ENCODE data around the gene CLTA.
"Not testable (repeated sequence)": the region's sequence is repeated elsewhere in the genome, so short reads cannot be mapped to it uniquely, and the experiment has no call there.

Gene CLTA

DNA sequence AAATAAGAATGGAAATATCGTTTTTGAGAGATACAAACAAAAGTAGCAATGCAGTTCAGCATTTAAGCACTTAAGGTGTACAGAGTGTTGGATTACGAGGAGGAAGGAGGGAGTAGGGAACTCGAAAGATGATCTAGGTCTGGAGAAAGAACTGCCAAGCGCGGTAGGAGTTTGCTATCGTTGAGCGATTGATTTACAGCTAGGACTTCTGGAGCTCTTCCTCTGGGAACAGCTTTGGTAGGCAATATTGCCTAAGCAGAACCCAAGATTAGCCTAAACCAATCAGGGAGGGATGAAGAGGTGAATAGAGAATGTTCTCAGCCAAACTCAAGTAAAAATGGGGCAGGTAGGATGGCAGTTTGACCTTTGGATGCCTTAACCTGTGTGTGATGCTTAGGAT is 965 bp downstream of the CLTA start:
- no peak for DNase-seq

DNA sequence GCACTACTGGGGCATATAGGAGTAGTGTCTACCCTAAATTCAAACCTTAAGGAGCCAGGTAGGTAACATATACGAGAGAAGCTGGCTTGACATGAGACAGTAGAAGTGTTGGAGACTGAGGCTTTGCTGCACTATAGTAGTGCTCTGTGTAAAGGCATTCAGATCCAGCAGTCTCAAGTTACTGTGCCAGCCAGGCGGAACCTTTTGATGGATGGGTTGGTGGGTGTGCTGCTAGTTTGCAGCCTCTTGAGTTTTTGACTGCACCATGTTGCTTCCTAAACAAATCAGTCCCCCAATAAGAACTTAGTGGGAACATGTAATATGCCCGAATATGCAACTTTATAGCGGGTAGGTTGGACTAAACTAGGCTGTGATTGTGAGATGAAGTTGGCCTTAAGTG is 1.5 kb downstream of the CLTA start:
- DNase-seq = no peak

DNA sequence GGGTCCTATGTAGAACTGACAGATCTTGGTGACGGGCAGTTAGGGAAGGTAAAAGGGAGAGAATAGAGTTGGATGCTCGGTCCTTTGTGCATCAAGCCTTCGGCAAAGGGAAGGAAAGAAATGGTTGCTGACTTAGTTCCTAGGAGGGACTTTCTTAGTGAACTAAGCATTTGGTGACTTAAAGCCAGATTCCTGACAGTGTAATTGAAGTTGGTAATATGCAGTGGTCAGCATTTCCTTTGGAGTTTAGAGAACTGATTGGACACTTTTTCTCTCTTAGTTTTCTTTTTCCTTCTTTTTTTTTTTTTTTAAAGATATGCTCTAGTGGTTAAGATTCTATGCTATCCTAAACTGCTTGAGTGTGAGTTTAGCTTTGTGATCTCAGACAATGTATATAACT is 2.3 kb downstream of the CLTA start:
- no peak for DNase-seq

DNA sequence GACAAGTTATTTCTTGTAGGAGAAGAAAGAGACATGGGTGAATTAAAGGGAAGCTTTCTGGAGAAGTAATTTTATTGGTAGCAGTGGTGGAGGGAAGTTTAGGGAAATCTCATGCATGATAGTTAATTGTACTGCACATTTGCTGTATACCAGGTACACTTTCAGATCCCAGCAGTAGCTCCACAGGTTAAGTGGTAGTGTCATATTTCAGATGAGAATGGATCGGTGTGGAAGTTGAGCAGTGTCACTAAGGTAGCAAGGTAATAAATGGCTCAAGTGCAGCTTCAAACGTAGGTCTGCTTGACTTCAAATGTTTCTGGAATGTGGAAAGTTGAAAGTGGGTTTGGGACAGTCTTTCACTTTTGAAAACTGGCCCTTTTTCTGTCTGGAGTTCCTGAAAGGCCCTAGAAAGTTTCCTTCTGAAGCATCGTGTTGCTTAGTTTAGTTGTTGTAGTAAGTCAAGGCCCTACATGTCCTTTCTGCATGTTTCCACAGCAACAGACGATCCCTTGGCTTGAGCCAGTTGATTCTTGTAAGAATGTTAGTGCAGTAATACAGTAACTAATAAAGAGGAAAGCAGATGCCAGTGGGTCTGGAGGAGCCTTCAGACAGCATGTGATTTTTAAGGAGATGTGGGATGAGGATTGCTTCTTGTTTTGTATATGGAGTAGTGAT is 3.7 kb downstream of the CLTA start:
- no peak for DNase-seq

DNA sequence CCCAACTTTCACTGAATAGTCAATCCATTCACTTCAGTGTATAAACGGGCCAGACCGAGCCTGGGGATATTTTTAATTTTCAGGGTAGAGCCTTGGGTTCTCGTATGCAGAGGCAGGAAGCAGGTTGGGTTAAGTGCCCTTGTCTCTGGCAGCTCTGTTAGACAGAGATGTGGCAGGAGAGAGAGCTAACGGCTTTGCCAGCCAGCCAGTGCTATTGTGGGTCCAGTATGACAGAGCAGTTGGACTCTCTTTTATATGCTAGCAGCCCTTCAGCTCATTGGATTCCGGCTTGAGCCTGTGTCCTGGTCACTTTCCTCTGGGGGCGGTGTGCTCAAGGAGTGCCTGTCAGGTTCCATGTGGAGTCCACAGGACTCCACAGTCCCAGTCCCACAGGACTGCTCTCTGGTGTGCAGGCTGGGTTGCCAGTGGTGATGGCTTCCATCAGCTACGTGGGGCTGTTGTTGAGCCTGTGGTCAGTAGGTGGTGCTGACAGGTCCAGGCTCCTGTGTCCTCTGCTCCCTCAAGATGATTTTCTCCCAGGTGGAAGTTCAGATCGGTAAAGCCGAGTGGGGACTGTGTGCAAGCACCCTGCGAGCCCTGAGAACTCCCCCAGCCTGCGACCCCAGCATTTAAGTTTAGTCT is 14.3 kb downstream of the CLTA start:
- DNase-seq = no peak

DNA sequence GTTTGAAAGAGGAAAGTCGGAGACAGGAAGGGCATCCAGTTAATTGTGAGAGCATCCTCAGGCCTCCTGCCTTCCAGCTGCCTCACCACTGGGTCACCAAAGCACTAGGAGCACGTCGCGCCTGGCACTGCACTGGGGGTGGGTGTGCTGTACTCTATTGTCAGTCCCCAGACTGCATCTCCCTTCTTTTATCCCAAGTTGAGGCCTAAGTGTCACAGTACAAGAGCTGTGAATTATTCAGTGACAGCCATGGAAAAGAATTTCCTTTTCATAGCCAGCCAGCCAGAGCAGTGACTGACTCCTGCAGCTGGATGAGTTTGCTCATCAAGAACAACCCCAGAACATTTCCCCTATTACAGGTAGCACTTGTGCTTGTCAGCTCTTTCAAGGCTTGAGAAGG is 16.3 kb downstream of the CLTA start:
- DNase-seq = no peak

DNA sequence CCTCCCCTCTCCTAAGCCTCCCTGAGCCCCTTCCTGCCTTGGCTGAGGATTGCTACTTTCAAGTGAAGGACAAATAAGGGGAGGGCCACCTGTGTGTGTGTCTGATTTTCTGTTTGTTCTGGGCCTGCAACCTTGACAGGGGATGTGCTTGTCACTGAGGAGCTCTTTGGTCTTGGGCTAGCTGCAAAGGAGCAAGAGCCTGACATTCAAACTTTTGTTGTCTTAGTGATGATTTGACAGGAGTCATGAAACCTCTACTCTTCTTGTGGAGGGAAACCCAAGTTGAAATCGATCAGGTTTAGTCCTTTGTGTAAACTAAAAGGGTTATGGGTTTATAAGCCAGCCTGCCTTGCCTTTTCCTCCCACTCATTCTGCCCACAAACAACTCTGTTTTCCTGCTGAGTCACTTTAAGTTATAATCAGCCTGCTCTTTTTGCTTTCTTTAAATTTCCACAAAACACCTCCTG is 16.9 kb downstream of the CLTA start:
- DNase-seq = no peak

DNA sequence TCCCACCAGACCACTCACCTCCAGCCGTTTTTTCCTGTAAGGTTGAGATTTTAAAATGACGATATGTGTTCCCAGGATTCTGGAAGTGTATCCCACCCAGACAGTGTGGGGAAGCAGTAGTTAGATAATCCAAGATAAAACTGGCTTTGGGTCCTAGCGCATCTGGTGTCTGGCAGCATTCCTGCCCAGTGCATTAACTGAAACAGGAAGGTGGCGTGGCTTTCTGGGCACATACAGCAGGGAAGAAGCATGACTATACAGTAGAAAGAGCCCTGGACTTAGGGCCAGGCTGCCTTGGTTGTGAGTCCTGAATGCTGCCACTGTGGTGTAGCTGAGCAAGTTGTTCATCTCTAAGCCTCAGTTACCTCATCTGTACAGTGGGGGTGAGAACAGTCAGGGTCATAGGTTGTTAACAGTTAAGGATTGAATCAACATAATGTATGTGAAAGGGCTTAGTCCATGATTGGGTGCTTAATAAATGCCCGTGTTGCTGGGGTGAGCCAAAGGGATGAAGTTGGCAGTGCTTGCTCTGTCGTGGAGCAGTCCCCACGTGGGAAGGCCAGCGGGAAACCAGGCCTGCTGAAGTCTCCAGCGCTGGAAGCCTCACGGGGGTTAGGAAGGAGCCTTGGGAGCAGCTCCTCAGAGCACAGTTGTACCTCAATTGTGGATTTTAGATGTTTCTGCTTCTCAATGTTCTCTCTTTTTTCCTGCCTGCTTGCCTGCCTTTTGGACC is 18.0 kb downstream of the CLTA start:
- DNase-seq = no peak

DNA sequence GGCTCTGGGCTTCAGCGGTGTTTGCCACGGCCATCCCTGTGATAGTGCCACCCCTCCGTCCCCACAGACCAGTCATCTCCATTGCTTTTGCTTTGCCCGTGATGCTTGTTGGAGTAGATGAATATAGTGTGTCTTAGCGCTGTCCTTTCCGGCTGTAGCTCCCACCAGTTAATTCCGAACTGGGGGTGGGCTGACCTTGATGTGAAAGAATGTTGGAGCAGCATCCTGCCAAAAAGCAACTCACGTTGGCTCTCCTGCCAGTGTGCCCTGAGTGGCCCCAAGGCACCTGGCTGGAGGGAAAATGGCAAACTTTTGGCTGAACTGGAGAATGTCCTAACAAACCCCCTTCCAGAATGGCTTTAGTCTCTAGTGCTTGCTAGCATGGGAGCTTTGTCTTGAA is 20.0 kb downstream of the CLTA start:
- DNase-seq = no peak

DNA sequence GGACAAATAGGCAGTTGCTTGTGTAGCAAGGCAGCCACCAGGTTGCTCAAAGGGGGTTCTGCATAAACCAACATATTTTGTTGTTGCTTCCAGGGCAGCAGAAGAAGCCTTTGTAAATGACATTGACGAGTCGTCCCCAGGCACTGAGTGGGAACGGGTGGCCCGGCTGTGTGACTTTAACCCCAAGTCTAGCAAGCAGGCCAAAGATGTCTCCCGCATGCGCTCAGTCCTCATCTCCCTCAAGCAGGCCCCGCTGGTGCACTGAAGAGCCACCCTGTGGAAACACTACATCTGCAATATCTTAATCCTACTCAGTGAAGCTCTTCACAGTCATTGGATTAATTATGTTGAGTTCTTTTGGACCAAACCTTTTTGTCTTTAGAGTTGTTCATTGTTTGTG is 20.8 kb downstream of the CLTA start:
- DNase-seq = no peak

DNA sequence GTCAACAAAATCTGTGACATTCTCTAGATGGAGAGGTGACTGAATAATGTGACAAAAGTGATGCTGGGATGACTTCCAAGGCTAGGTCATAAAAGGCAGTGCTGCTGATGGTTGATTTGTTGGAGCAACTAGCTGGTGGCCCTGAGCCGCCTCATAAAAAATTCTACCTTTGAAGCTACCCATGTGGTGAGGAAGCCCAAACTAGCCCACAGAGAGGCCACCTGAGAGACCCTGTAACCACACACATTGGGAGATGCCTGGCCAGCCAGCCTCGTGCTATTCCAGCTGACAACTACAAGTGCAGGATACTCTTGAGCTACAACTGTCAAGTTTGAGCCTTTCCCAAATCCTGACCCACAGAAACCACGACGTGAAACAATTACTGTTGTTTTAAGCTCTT is 22.7 kb downstream of the CLTA start:
- DNase-seq = no peak

DNA sequence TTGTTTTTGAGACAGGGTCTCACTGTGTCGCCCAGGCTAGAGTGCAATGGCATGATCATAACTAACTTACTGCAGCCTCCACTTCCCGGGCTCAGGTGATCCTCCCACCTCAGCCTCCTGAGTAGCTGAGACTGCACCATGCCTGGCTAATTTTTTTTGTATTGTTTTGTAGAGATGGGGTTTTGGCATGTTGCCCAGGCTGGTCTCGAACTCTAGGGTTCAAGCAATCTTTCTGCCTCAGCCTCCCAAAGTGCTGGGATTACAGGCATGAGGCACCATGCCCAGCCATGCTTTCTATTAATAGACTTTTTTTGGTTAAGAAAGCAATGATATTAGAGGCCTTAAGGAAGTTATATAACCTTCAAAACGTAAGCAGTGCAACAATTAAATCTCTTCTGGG is 23.3 kb downstream of the CLTA start:
- no peak for DNase-seq

DNA sequence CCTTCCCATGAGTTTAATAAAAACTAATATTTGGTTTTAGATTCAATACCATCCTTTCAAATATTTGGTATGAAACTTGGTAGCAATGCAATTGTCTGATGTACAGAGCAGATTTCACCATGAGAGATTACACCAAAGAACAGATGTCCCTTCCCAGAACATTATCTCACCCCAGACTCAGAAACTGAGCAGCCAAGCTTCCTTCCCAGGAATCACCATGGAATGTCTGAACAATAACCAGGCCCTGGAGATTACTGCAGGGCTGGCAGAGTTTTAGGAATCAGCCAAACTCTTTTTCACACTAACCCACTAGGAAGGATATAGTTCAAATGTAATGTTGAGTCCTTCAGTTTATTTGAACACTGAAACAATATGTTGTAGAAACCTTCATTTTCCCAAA is 23.9 kb downstream of the CLTA start:
- no peak for DNase-seq

DNA sequence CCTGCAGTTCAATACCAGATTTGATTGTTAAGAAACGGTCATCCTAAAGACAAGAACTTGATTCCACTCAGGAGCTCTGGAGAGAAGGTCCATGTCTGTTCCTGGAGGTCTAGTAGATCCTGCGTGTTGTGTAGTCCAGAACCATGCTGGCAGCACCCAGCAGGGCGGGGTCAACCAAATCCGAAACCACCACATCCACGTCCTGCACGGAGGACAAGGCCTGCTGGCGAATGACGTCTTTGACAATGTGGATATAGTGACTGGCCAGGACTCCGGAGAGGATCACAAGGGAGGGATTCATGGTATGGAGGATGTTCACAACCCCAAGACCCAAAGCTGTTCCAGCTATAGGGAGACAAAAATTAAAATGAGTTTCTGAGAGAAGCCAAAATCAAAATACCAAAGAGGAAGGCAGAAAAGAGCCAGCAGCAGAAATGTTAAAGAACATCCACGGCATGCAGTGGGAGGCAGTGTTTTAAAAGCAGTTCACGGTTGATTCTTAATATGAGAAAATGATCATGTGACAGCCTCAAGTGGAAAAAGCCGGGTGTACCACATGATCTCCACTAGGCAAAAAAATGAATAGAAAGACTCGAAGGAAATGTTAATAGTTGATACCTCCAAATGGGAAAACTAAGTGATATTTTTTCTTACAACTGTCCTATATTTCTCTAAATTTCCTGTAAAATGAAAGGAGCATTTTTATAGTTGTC is 26.7 kb downstream of the CLTA start:
- no peak for DNase-seq

DNA sequence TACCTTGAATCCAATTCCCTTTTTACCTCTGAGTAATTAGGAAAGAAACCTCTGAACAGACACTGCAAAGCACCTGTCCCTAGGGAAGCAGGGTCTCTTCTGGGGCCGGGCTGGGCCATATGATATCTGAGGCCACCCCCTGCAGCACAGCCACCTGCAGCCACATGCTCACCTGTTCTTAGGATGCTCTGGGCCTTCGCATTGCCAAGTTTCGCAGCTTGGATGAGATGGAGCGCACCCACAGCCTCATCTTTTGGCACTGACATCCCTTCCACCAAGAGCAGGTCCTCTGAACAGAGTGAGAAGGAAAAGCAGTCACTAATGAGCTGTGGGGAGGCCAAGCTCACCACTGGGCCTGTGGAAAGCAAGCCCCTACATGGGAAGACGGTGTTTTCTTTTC is 27.3 kb downstream of the CLTA start:
- DNase-seq = no peak

DNA sequence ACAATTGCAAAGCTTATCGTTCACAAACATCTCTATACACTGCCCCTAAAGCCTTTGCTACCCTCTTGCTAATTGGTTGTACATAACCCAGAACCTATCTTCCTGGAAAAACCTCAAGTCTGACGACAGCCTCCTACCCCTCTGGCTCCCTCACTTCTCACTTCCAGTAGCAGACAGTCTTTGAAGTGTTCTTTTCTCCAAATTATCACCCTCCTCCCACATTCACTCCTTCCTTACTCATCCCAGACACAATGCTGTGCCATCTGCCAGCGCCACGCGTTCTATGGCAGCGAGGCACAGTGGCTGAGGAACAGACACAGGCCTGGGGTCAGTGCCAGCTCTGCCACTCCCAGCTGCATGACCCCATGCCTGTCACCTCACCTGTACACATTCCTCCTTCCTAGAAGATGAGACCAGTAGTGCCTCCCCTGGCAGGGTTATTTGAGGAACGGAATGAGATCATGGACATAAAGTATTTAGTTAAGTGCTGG is 27.7 kb downstream of the CLTA start:
- DNase-seq = no peak

DNA sequence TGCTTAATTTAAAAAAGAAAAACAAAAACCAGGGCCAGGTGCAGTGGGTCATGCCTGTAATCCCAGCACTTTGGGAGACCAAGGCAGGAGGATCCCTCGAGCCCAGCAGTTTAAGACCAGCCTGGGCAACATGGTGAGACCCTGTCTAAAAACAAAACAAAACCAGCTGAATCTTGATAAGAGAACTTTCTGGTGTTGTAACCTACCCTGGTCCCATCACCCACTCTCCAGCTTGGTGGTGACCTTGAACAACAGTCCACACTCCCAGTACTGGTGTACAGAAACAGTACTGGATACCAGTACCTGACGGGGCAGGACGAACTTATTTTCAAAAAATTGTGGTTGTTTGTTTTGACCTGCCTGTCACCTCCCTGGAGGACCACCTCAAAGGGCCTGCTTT is 30.9 kb downstream of the CLTA start:
- DNase-seq = no peak

DNA sequence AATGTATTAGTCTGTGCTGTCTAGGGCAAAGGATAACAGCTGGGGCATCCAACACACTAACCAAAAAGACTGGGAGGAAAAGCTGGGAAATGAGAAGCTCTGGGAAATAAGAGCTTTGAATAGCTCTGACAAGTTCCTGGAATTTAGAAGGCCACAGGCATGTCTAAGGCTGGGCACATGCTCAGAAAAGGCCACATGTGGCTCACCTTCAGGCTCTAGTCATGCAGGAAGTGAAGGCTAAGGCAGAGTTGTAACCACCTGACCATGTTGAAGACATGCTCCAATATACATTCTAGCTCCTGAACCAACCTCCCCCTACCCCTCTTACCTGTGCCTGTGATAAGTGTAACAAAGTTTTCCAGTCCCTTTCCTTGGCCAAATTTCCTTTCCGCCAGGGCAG is 31.7 kb downstream of the CLTA start:
- DNase-seq = no peak

DNA sequence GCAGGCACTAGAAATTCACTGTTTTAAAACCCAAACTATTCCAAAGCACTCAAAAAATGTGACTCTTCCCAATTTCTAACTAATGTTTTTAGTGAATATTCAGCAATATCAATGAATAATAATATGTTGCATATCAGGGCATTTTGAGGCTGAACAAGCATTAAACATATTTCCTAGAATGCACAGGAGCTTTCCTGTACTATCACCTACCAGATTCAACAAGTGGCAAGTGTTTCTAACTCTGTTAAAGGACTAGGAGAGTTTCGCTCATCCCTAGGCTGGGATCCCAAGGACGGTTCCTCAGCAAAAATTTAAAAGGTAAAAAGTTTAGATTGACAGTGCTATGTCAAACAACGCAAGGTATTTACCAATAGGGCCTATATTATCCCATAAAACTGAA is 46.5 kb downstream of the CLTA start:
- DNase-seq = no peak

DNA sequence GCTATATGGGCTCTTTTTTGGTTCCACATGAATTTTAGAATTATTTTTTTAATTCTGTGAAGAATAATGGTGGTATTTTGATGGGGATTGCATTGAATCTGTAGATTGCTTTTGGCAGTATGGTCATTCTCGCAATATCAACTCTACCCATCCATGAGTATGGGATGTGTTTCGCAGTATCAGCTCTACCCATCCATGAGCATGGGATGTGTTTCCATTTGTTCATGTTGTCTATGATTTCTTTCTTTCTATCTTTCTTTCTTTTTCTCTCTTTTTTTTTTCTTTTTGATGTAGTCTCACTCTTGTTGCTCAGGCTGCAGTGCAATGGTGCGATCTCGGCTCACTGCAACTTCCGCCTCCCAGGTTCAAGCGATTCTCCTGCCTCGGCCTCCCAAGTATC is 48.5 kb downstream of the CLTA start:
- DNase-seq = not testable (repeated sequence)

DNA sequence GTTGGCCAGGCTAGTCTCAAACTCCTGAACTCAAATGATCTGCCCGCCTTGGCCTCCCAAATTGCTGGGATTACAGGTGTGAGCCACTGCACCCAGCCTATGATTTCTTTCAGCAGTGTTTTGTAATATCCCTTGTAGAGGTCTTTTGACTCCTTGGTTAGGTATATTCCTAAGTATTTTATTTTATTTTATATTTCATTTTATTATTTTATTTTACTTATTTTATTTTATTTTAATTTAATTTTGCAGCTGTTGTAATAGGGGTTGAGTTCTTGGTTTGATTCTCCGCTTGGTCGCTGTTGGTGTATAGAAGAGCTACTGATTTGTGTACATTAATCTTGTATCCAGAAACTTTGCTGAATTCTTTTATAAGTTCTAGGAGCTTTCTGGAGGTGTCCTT is 49.0 kb downstream of the CLTA start:
- not testable (repeated sequence) for DNase-seq

DNA sequence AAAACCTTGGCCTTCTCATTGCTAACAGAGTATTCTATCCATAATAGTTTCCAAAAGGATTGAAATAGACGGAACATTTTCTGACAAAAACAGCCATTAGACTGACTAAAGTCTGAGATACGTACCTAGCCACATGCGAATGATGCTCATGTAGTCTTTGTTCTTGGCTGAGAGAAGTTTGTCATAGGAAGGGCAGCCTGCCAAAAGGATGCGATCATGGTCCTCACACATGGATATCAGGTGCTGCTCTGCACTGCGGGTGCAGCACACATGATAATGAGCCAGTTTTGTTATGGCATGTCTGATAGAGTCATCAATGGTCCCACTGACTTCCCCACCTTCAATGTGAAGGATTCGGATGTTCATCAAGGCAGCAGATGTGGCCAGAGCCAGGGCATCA is 55.2 kb downstream of the CLTA start:
- no peak for DNase-seq

DNA sequence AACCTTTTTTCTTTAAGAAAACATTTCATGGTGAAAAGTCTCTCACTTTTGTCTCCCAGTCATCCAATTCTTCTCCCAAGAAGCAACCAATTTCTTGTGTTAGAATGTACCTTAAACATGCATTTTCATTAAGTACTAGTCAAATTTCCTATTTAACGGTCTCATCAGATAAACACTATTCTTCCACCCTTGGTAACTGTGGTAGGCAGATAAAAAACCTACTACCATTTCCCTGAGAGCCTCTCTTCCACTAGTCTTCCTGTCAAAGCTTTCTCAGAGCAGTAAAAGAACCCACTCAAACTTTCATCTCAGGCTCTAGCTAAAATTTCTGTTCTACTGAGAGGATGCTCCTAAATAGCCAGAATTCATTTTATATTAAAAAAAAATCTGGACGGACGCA is 56.6 kb downstream of the CLTA start:
- DNase-seq = no peak

DNA sequence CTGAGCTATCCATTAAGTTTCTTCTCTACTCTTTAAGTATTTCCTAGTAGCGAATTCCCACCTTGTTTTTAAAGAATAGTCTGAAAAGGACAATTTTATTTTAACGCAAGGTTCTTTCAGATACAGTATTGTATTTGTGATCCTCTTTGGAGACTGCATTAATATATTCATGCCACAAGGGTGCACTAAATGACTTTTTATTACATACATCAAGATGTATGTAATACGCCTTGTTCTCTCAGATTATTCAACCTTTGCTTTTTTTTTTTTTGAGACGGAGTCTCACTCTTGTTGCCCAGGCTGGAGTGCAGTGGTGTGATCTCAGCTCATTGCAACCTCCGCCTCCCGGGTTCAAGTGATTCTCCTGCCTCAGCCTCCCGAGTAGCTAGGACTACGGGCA is 57.3 kb downstream of the CLTA start:
- DNase-seq = not testable (repeated sequence)

Measured in activated CD8-positive, alpha-beta memory T cell treated with anti-CD3 and anti-CD28 coated beads, Interleukin-2, amount 50 U/mL, for 4 hours (primary cell).